Fibroblast of villous mesenchyme (primary cell): ENCODE results near the gene P4HA2. TPM values are rescaled to one million over a fixed set of nuclear protein-coding genes. Genes with fewer than 3 reads are reported as not detected.
A peak's percentile ranks its signal among the peaks of the same experiment; 100 is the strongest.

Experiments
- DNase-seq: peaks from one replicate; pipeline ENCODE4 v3.0.0-alpha.2; 2010; ENCODE audit warnings: low read depth
- H3K4me3 ChIP-seq: 2 replicates; pipeline ENCODE4 v1.5.1; 2011; ENCODE audit warnings: low read depth, mild to moderate bottlenecking, low read length
- CTCF ChIP-seq: IDR thresholded peaks from 2 replicates; pipeline ENCODE4 v1.5.1; 2012; ENCODE audit warnings: low read depth, mild to moderate bottlenecking, low read length; ENCODE audit not compliant: insufficient read depth
- total RNA-seq: library from RNA; depleted of rRNA; stranded (reverse); fragments of >200 nt; gene quantifications from 2 replicates; pipeline ENCODE4 v1.2.3, GENCODE V29; 2012

P4HA2 gene
- total RNA-seq, 1 donor, result 191 TPM

GRCh38 chr5:132202711-132203463 is 24.8 kb downstream of the P4HA2 start:
- H3K4me3 ChIP-seq, result no peak overlapping the region
- no peak for TF ChIP-seq CTCF
- no peak for DNase-seq

GRCh38 chr5:132199116-132199680 is 28.5 kb downstream of the P4HA2 start:
- H3K4me3 ChIP-seq, result no peak overlapping the region
- no peak for DNase-seq
- no peak for TF ChIP-seq CTCF

GRCh38 chr5:132198571-132198970 is 29.1 kb downstream of the P4HA2 start:
- no peak for DNase-seq
- TF ChIP-seq CTCF, result no peak
- H3K4me3 ChIP-seq, result no peak overlapping the region

GRCh38 chr5:132195727-132196126 is 31.9 kb downstream of the P4HA2 start:
- DNase-seq, result no peak
- H3K4me3 ChIP-seq, result no peak overlapping the region
- TF ChIP-seq CTCF, result no peak

- no peak for TF ChIP-seq CTCF
- H3K4me3 ChIP-seq, result no peak overlapping the region
- no peak for DNase-seq
Measured at GRCh38 chr5:132193165-132193694, 34.4 kb downstream of the P4HA2 start.

GRCh38 chr5:132190161-132190817 is 37.4 kb downstream of the P4HA2 start:
- no peak overlapping the region for H3K4me3 ChIP-seq
- peak; percentile 75 for DNase-seq

More at GRCh38 chr5:132190161-132190817, 37.4 kb downstream of the P4HA2 start:
- TF ChIP-seq CTCF, result peak; percentile 85
